OCI-LY7 (cell line): Measurements from ENCODE around the gene MIB2.

Experiments
- CTCF ChIP-seq: fragments of 200-600 bp; sonication (generic); conservative IDR thresholded peaks from 2 replicates; pipeline ENCODE4 v1.5.1; 2014; ENCODE audit warnings: mild to moderate bottlenecking, antibody characterized with exemption, low read length, moderate library complexity, mixed read lengths
- EZH2phosphoT487 ChIP-seq: fragments of 200-600 bp; sonication (generic); IDR thresholded peaks from 2 replicates; pipeline ENCODE4 v1.6.1; 2018; ENCODE audit warnings: low read depth, borderline replicate concordance, mild to moderate bottlenecking, mixed run types, antibody characterized with exemption, low read length, moderate library complexity, mixed read lengths

- TF ChIP-seq CTCF (no peak), EZH2phosphoT487 (no peak)
These were observed 921 bp upstream of the MIB2 start for GRCh38 chr1:1614204-1614953.
